GM11168 (cell line): Measurements from ENCODE around the gene MON1B.
"Not testable (repeated sequence)": the region's sequence is repeated elsewhere in the genome, so short reads cannot be mapped to it uniquely, and the experiment has no call there.

Source experiments
- in situ Hi-C: fragments of 300-500 bp; cut with MboI; formaldehyde crosslinking; loops from one replicate; pipeline ENCODE4 v1.12.0; 2022; ENCODE audit warnings: low sequenced_read_pairs; ENCODE audit not compliant: unreplicated experiment

The MON1B gene

GRCh38 chr16:77190478-77191258, at the start of gene MON1B:
TSS of gene MON1B (plus strand) at chr16:77191190. CDS start at chr16:77191486, 296 bp downstream.
- in situ Hi-C loops, result no loop called here

DNA sequence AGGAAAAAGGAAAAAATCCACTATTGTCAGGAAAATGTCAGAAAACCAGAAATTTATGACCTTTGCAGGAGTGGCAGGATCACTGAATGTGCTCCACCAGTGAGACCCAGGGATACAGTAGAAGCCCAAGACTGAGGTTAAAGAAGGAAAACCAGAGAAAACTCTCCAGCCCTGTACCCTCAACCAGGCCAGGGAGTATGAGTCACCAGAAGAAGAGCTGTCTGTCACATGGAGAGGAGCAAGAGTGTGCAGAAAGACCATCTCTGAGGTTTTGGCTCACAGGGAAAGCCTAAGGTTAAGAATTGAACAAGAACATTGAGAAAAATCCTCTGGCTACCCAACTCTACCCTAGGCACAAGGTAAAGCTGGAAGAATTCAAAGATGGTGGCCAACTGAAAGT, 47.6 kb upstream of the MON1B start:
- in situ Hi-C loops, result no loop called here

DNA sequence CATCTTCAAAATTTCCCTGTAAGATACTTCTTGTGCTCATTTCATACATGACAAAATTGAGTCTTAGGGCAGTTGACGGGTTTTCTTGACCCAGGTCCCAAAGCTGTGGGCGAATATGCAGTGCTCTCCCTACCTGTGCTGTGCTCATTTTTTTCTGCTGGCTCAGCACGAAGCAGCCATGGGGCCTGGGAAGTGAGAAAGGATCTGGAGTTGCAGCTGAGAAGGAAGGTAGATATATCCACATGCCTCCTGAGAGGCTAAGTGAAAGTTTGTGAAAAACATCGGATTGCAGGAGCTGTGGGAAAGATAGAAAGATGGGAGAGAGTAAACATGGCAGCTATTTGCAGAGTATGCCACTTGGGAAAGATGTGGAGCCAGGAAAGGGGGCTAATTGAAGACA, 42.9 kb upstream of the MON1B start:
- in situ Hi-C loops, result no loop called here

DNA sequence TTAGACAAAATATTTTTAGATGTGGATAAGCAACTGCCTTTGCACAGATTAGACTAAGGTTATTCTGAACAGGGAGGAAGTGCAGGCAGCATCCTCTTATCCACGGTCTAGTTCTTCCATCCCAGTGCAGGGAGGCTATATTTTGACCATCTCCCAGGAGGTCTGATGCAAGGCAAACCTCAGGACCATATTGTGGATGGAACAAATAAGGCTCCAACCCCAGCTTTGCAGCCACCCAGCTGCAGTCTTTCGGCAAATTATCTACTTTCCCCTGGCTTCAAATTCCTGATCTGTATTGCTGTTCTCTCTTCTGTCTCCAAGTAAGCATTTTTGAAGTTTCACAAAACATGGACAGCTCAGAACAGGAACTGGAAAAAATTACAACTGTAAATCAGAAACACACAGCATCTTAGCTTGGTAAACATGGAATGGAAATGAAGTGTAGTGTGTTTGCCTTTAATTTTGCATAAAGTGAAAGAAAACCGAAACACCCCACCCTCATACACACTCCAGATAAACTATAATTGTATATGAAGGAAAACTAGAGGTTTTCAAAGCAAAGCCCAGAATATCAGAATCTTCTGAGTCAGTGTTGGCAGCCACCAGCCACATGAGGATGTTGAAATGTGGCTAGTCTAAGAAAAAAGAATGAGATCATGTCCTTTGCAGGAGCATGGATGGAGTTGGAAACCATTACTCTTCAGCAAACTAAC, 33.5 kb upstream of the MON1B start:
- in situ Hi-C loops, result no loop called here

DNA sequence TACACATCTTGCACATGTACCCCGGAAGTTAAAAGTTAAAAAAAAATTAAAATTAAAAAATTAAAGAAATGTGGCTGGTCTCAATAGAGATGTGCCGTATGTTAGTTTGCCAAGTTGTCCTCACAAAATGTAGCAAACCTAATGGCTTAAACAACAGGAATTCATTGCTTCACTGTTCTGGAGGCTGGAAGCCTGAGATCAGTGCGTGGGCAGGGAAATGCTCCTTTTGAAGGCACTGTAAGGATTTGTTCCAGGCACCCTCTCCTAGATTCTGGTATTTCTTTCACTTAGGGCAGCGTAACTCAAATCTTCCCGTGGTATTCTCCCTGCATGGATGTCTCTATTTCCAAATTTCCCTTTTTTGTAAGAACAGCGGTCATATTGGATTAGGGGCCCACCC, 32.7 kb upstream of the MON1B start:
- in situ Hi-C loops, result no loop called here

DNA sequence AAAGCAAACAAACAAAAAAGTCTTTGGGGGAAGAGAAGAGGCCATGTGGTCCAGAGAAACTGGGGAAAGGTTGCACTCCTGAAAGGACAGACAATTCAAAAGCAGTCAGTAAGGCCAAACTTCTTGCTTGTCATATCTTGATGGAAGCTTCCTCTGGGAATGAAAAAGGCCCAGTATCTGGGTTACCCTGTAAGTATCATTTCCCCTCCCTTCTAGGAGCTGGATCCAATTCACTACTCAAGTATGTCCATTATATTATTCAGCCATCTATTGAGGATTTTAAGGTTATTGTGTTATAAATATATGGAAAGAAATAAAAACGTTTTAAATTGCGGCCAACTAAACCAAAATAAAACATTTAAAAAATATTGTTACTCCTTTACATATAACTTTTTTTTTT, 26.0 kb upstream of the MON1B start:
- in situ Hi-C loops, result loop anchor here (10.0 kb wide), 1 partner anchor 1380 kb away; no protein-coding TSS in a partner anchor

- in situ Hi-C loops, result loop anchor here (10.0 kb wide), 1 partner anchor 1381 kb away; no protein-coding TSS in a partner anchor
These were observed 25.3 kb upstream of the MON1B start for GRCh38 chr16:77165536-77166236.

GRCh38 chr16:77166726-77167125, 24.3 kb upstream of the MON1B start:
- in situ Hi-C loops, result loop anchor here (10.0 kb wide), 1 partner anchor 1382 kb away; no protein-coding TSS in a partner anchor

DNA sequence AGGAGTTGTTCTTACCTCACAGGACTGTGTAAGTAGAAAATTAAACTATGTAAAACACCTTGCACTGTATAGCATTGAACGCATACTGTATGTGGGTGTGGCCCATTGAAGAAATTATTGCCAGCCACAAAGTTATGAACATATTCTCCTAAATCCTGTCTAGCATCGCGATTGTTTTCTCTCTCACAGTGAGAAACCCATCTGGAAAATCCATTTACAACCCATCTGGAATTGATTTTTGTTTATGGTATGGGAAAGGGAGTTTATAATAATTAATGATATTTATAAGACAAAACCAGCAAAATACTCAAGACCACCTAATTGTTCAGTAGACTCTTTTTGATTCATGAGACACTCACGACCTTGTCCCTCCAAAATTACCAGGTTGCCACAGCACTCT, 22.1 kb upstream of the MON1B start:
- in situ Hi-C loops, result loop anchor here (10.0 kb wide), 1 partner anchor 1384 kb away; no protein-coding TSS in a partner anchor

- in situ Hi-C loops, result loop anchor here (10.0 kb wide), 1 partner anchor 1385 kb away; no protein-coding TSS in a partner anchor
These were observed 21.2 kb upstream of the MON1B start for GRCh38 chr16:77169650-77170236.

DNA sequence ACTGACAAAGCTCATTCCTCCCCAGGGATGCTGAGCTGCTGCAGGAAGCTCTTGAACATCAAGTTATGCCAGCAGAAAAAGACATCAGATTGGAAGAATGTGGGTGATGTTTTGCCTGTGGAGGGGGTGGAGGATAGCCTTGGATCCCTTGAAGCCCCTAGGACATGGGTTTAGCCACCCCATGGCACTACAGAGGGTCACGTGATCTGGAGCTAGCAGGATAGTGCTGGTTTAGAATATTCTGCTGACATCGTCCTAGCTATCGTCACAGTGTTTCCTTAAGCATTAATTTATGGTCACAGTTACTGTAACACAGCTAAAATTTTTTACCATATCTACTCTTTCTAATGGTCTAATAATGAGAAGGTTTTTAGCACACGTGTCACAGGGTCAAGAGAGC, 20.2 kb upstream of the MON1B start:
- in situ Hi-C loops, result no loop called here

GRCh38 chr16:77171745-77172635, 19.0 kb upstream of the MON1B start:
- in situ Hi-C loops, result no loop called here

- in situ Hi-C loops, result no loop called here
These were observed 18.0 kb upstream of the MON1B start for GRCh38 chr16:77172951-77173350.

- in situ Hi-C loops, result no loop called here
These were observed 7.9 kb upstream of the MON1B start for GRCh38 chr16:77183137-77183536.

DNA sequence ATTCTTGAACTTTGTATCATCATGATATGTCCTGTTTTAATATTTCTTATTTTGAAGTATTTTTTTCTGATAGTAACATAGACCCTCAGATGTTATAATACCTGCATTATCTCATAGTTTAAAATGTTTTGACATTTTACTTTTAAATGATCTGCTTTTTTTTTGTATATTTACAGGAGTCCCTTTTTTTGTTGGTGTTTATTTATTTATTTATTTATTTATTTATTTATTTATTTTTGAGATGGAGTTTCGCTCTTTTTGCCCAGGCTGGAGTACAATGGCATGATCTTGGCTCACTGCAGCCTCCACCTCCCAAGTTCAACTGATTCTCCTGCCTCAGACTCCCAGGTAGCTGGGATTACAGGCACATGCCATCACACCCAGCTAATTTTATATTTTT, 4.7 kb upstream of the MON1B start:
- in situ Hi-C loops, result not testable (repeated sequence)

DNA sequence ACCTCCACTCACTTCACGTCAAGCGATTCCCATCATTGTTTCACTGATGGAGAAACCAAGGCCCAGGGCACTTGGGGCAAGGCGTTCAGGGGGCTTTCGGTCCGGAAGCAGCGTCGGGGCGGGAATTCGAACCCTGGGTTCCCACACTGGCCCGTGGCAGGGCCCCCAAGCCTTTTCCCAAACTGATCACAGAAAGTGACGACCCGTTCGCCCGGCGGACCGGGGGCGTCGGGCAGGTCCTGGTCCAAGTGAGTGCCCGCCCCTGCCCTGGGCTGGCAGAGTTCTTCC, 856 bp upstream of the MON1B start:
- in situ Hi-C loops, result no loop called here

DNA sequence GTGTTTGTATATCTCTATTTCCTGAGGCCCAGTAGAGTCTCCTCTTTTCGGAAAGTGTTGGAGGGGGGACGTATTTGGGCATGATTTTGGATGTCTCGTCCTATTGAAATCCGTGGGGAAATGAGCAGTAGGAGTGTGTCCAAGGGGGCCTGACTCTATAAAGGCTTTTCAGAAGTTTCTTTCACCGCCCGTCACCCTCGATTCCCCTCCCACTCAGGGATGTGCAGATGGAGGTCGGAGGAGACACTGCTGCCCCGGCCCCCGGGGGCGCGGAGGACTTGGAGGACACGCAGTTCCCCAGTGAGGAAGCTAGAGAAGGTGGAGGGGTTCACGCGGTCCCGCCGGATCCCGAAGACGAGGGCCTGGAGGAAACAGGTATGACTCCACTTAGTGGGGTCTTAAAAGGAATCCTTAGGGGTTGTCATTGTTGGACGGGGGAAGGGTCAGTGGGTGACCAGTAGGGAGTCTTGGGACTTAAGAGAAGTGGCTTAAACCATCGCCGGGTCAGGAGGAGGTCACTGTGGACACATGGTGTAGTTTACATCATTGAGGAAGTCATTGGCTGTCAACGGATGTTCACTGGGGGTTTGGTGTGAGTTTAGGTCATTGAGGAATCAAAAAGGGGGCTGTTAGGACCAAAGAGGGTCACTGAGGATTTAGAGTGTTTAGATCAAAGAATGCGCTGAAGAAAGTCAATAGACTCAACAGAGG, 424 bp downstream of the MON1B start:
- in situ Hi-C loops, result no loop called here

DNA sequence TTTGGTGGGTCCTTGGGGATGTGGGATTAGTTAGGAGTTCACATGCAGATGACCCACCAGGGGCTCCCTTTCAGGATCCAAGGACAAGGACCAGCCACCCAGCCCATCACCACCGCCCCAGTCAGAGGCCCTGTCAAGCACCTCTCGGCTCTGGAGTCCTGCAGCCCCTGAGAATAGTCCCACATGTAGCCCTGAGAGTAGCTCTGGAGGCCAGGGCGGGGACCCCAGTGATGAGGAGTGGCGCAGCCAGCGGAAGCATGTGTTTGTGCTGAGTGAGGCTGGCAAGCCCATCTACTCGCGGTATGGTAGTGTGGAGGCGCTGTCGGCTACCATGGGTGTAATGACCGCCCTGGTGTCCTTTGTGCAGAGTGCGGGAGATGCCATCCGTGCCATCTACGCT, 2.4 kb downstream of the MON1B start:
- in situ Hi-C loops, result no loop called here
